ENCODE measurements around the gene FES. TPM values are rescaled to one million over a fixed set of nuclear protein-coding genes. Genes with fewer than 3 reads are reported as not detected.
"Not testable (repeated sequence)": the region's sequence is repeated elsewhere in the genome, so short reads cannot be mapped to it uniquely, and the experiment has no call there.

FES gene
- total RNA-seq, 4 donors from 2014 or later: 62.0 to 183 (median 72.1) TPM

GRCh38 chr15:90921887-90922286 is 37.6 kb downstream of the FES start:
- no peak for DNase-seq (ENCODE audit: low spot score in 2 of 2)
- Histone ChIP-seq H3K4me3 (no peak overlapping the region), H3K27ac (no peak overlapping the region), H3K36me3 (peaks cover 8 to 63% (median 11%) of the 10 kb centered on the region in 3 donors), H3K27me3 (no peaks in the 10 kb centered on the region), H3K4me1 (no peaks in the 10 kb centered on the region), H3K9me3 (no peaks in the 10 kb centered on the region)
- TF ChIP-seq CTCF (IDR thresholded peaks at IDR 0.05) (no peak), POLR2A (IDR thresholded peaks at IDR 0.05) (no peak), EP300 (IDR thresholded peaks at IDR 0.05) (no peak)
- 89 to 90% methylated on average over 4 of the region's 4 CpGs for WGBS, 2 donors

- not testable (repeated sequence) for H3K4me3 ChIP-seq; H3K27ac ChIP-seq; H3K4me1 ChIP-seq; H3K9me3 ChIP-seq; H3K27me3 ChIP-seq; DNase-seq (ENCODE audit: low spot score in 2 of 2)
- peaks cover 7 to 54% (median 11%) of the 10 kb centered on the region in 3 donors for H3K36me3 ChIP-seq
- WGBS, 2 donors: 87 to 88% methylated on average over 7 of the region's 7 CpGs
Measured at GRCh38 chr15:90922712-90923322, 38.5 kb downstream of the FES start.

GRCh38 chr15:90924375-90924774 is 40.1 kb downstream of the FES start:
- WGBS, 2 donors: 79 to 88% methylated on average over 5 of the region's 5 CpGs
- Histone ChIP-seq H3K4me3 (no peak overlapping the region), H3K27ac (no peak overlapping the region), H3K36me3 (peaks cover 0 to 39% (median 3%) of the 10 kb centered on the region in 3 donors), H3K9me3 (no peaks in the 10 kb centered on the region), H3K27me3 (no peaks in the 10 kb centered on the region), H3K4me1 (peaks cover 0 to 4% (median 3%) of the 10 kb centered on the region in 4 donors)
- TF ChIP-seq EP300 (IDR thresholded peaks at IDR 0.05) (no peak), POLR2A (IDR thresholded peaks at IDR 0.05) (no peak), CTCF (IDR thresholded peaks at IDR 0.05) (no peak)
- no peak for DNase-seq (ENCODE audit: low spot score in 2 of 2)

GRCh38 chr15:90926766-90927165 is 42.5 kb downstream of the FES start:
- not testable (repeated sequence) for H3K27me3 ChIP-seq; H3K9me3 ChIP-seq; DNase-seq (ENCODE audit: low spot score in 2 of 2); H3K27ac ChIP-seq; H3K4me3 ChIP-seq
- 87 to 91% methylated on average over 10 of the region's 10 CpGs for WGBS, 2 donors
- peaks cover 0 to 21% (median 17%) of the 10 kb centered on the region in 4 donors for H3K4me1 ChIP-seq
- H3K36me3 ChIP-seq: peaks cover 0 to 15% (median 0%) of the 10 kb centered on the region in 3 donors

GRCh38 chr15:90928106-90928505 is 43.8 kb downstream of the FES start:
- not testable (repeated sequence) for H3K9me3 ChIP-seq; H3K4me3 ChIP-seq; DNase-seq (ENCODE audit: low spot score in 2 of 2); H3K27me3 ChIP-seq
- WGBS, 2 donors: 87 to 89% methylated on average over 7 of the region's 7 CpGs
- H3K4me1 ChIP-seq: peaks cover 0 to 32% (median 21%) of the 10 kb centered on the region in 4 donors
- H3K36me3 ChIP-seq: peaks cover 0 to 10% (median 0%) of the 10 kb centered on the region in 3 donors
- peak overlapping the region in 1 of 4 donors; percentile 43 for H3K27ac ChIP-seq

- Histone ChIP-seq H3K36me3 (no peaks in the 10 kb centered on the region), H3K4me3 (peak overlapping the region; percentile 43 to 75 (median 61)), H3K27ac (peak overlapping the region; percentile 67 to 95 (median 93)), H3K27me3 (no peaks in the 10 kb centered on the region), H3K9me3 (no peaks in the 10 kb centered on the region), H3K4me1 (peaks cover 0 to 45% (median 25%) of the 10 kb centered on the region in 4 donors)
- TF ChIP-seq POLR2A (IDR thresholded peaks at IDR 0.05) (no peak), CTCF (IDR thresholded peaks at IDR 0.05) (no peak), EP300 (IDR thresholded peaks at IDR 0.05) (no peak)
- DNase-seq (ENCODE audit: low spot score in 2 of 2): no peak
- WGBS, 2 donors: 49 to 55% methylated on average over 21 of the region's 21 CpGs
Measured at GRCh38 chr15:90929246-90930019, 45.1 kb downstream of the FES start.

Measured in tibial nerve (tissue), 4 donors.